Activated CD8-positive, alpha-beta memory T cell treated with anti-CD3 and anti-CD28 coated beads for 36 hours (primary cell): ENCODE measurements around the gene GTF2F2. TPM values are rescaled to one million over a fixed set of nuclear protein-coding genes. Genes with fewer than 3 reads are reported as not detected.
"Not testable (repeated sequence)": the region's sequence is repeated elsewhere in the genome, so short reads cannot be mapped to it uniquely, and the experiment has no call there.

Experiments used
- CTCF ChIA-PET: fragments of 350-600 bp; sonication (Branson Sonifier 250); formaldehyde crosslinking; loops from one replicate; lab custom pipeline; 2021; ENCODE audit warnings: antibody characterized with exemption; lab: Charles Lee
- POLR2A ChIA-PET: fragments of 350-600 bp; sonication (Branson Sonifier 250); formaldehyde crosslinking; loops from one replicate; lab custom pipeline; 2021; ENCODE audit warnings: antibody characterized with exemption; lab: Charles Lee
- total RNA-seq, 2 experiments: library from RNA; stranded (reverse); gene quantifications; one replicate each; pipeline ENCODE4 v1.2.3, GENCODE V29; 2021

Gene GTF2F2
- total RNA-seq, 2 experiments from 2014 or later = 29.2 to 29.4 TPM

- CTCF ChIA-PET = interaction anchor here (0.7 kb wide), 1 partner anchor 12 kb away, joined by 3 read pairs; no protein-coding TSS in a partner anchor
- POLR2A ChIA-PET = no interaction called here
These were observed 107.7 kb downstream of the GTF2F2 start for GRCh38 chr13:45228002-45228401.

- ChIA-PET CTCF (interaction anchor here (0.7 kb wide), 2 partner anchors 28 to 267 kb away, joined by 3 read pairs; no protein-coding TSS in a partner anchor), POLR2A (no interaction called here)
These were observed 108.9 kb downstream of the GTF2F2 start for GRCh38 chr13:45229172-45229571.

- POLR2A ChIA-PET = no interaction called here
- CTCF ChIA-PET = no interaction called here
These were observed 111.0 kb downstream of the GTF2F2 start for GRCh38 chr13:45231305-45231704.

- POLR2A ChIA-PET = no interaction called here
- CTCF ChIA-PET = no interaction called here
These were observed 111.4 kb downstream of the GTF2F2 start for GRCh38 chr13:45231722-45232121.

DNA sequence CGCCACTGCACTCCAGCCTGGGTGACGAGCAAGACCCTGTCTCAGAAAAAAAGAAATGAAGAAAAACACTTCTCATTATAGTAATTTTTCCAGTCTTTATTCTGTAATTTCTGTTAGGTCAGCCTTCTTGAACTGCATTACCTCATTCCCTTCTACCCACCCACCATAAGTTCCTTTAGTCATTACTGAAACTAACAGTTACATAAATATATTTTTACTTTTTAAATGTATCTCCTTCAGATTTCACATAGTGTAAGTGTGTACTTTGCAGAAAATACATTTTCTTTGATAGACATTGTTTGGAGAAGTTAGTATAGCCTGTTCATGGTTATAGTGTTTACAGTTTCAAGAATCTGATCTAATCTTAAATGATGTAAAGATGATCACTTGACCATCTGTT, 112.3 kb downstream of the GTF2F2 start:
- ChIA-PET CTCF (no interaction called here), POLR2A (no interaction called here)

DNA sequence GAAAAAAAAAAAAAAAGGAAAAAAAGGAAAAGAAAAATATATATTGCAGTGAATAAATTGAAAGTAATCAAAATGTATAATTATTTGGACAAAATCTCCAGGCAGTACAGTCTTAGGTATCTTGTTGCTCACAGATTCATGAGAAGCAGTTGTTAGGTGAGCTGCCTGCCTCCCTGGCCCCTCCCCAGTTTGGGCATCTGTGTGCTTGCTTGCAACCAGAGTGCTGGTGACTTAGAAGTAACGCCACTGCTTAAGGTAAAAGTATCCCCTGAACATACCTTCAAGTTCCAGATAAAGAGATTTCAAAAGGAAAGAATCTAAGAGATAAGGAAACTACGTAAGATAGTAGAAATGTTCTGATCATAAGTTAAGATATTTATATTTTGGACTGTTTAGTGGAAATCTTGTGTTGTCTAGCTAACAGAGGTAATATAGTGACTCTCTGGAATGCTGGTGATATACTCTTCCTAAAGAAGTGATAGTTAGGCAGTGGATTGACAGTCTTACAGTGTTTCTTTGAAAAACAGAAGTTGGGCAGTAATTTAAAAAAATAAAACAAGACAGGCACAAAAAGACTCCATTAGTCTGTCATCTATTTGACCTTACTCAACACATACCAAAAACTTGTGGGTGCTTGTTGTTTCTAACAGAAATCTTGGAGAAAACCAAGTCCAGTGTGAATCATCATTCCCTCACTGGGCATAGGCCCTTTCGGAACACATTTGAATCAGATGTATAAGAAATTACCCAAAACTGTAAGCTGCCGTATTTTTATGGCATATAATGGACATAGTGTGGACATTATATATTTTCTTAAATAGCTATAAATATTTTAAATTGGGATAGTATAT, 118.9 kb downstream of the GTF2F2 start:
- CTCF ChIA-PET = interaction anchor here (0.6 to 0.7 kb wide), 4 partner anchors 11 to 1675 kb away, joined by 3 to 6 read pairs (median 4); no protein-coding TSS in a partner anchor

GRCh38 chr13:45240143-45240542, 119.8 kb downstream of the GTF2F2 start:
- CTCF ChIA-PET = interaction anchor here (0.6 to 0.7 kb wide), 5 partner anchors 12 to 1674 kb away, joined by 3 to 6 read pairs (median 4); no protein-coding TSS in a partner anchor
- POLR2A ChIA-PET = no interaction called here

More for the DNA sequence above, 118.9 kb downstream of the GTF2F2 start:
- POLR2A ChIA-PET = no interaction called here

- POLR2A ChIA-PET = no interaction called here
- CTCF ChIA-PET = no interaction called here
These were observed 121.8 kb downstream of the GTF2F2 start for GRCh38 chr13:45242070-45242469.

DNA sequence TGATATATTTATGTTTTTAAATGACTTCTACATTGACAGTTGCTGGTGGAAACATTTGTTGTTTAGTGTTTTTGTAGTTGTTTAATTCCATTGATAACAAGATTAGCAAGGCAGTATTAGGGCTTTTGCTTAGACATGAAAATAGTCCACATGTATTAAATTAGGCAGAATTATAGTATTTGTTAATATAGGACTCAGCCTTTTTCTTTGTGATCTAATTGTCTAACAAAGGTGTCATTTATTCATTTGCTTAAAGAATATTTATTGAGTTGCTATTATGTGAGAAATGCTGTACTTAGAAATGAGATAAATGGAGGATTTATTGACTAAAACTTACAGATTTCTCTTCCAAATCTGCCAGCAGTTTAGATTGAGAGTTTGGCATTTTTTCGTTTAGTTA, 122.2 kb downstream of the GTF2F2 start:
- POLR2A ChIA-PET = no interaction called here

GRCh38 chr13:45243077-45243476, 122.8 kb downstream of the GTF2F2 start:
- ChIA-PET POLR2A (no interaction called here), CTCF (no interaction called here)

More for the DNA sequence above, 122.2 kb downstream of the GTF2F2 start:
- CTCF ChIA-PET = no interaction called here

DNA sequence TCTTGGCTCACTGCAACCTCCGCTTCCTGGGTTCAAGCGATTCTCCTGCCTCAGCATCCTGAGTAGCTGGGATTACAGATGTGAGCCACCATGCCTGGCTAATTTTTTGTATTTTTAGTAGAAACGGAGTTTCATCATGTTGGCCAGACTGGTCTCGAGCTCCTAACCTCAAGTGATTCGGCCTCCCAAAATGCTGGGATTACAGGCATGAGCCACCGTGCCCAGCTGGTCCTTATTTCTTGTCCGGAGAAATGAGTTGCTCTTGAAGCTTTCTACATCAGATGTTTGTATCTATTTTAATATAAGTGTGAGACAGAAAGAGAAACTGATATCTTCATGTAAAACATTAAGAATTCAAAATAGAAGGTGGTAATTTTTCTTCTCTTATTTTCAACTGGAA, 124.4 kb downstream of the GTF2F2 start:
- POLR2A ChIA-PET = interaction anchor here (0.7 kb wide), 1 partner anchor 22 kb away, joined by 4 read pairs; no protein-coding TSS in a partner anchor
- CTCF ChIA-PET = not testable (repeated sequence)

DNA sequence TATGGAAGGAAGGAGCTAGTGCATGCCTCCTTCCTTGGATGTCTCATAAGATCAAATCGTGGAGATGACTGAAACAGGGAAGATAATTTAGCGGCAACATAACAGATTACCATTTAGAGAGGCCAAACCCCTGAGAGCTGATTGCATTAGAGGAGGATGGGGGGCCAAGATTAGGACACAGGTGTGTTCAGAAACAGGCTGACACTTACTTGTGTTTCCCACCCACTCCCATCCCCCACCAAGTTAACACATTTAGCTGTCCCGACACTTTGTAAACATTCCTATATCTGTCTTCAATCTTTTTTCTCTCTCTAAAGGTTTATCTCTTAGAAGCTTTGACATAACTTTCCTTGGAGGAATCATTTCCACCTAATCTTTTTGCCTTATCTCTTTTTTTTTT, 129.4 kb downstream of the GTF2F2 start:
- CTCF ChIA-PET = no interaction called here

DNA sequence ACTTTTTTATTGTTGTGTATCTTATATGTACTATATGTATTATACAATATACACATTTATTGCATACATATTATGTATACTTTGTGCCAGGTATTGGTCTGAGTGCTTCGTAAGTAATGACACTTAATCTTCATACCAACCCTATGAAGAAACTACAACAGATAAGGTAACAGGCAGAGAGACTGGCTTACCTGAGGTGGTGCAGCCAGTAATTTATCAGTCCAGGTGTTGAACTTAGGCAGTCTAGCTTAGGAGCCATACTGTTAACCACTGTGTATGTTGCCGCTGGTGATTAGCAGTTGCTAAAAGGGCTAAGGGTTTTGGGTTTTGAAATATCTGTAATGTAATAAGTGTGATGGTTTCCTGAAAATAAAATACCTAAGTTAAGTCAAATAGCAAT, 134.1 kb downstream of the GTF2F2 start:
- ChIA-PET CTCF (no interaction called here), POLR2A (no interaction called here)

More for the DNA sequence above, 129.4 kb downstream of the GTF2F2 start:
- POLR2A ChIA-PET = no interaction called here

DNA sequence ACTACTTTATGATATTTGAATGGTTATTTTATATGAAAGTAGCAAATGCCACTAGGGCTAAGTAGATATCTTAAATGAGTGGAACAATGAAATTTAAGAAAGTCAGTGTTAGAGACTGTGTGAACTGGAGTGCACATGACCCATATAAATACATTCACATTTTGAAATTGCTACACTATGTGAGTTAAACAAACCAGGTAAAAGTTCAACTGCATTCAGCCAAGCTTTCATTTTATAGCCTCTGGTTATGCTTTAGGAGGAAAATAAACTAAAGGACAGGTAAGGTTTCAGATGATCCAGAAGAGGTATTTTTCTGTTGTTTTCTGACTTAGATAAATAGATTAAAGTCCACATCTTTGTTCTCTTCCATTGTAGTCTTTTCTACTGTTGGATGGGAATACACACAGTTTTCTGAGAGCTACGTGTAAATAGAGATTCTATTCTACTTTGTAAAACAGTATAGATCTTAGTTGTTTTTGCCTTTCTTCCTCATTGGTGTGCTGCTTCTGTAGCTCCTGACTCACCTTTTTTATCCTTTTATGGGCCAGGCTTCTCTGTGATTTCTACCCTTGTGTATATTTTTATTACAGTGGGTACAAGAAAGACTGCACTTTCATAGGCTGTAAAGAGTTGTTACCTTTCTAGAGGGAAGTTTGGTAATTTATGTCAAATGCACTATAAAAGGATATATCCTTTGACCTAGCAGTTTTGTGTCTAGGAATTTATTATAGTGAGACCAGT, 135.1 kb downstream of the GTF2F2 start:
- POLR2A ChIA-PET = no interaction called here

DNA sequence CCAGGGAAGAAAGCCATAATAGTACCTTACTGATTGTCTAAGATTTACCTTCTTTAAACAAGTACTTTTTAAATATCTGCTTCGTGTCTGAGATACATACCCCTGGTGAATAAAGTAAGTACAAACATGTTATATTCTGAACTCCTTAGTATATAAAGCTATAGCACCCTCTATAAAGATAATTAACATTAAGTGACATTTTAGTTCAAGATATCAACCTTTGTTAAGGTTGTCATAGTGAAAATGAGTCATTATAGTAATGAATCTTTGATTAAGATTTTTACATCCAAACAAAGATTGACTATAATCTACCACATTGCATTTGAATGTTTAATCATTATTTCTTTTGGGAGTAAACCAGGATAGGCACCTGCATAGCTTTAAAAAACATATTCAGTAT, 135.9 kb downstream of the GTF2F2 start:
- ChIA-PET CTCF (interaction anchor here (0.7 to 1.7 kb wide), 2 partner anchors 10 to 158 kb away, joined by 3 to 4 read pairs; no protein-coding TSS in a partner anchor), POLR2A (no interaction called here)

More for the DNA sequence above, 135.1 kb downstream of the GTF2F2 start:
- CTCF ChIA-PET = interaction anchor here (1.7 kb wide), 1 partner anchor 9 kb away, joined by 4 read pairs; no protein-coding TSS in a partner anchor

- ChIA-PET CTCF (interaction anchor here (0.5 kb wide), 1 partner anchor 29 kb away, joined by 3 read pairs; no protein-coding TSS in a partner anchor), POLR2A (interaction anchor here (0.6 kb wide), 1 partner anchor 79 kb away, joined by 3 read pairs; no protein-coding TSS in a partner anchor)
These were observed 137.5 kb downstream of the GTF2F2 start for GRCh38 chr13:45257638-45258333.

- POLR2A ChIA-PET = interaction anchor here (0.6 kb wide), 1 partner anchor 79 kb away, joined by 3 read pairs; no protein-coding TSS in a partner anchor
- CTCF ChIA-PET = no interaction called here
These were observed 138.0 kb downstream of the GTF2F2 start for GRCh38 chr13:45258334-45258675.

DNA sequence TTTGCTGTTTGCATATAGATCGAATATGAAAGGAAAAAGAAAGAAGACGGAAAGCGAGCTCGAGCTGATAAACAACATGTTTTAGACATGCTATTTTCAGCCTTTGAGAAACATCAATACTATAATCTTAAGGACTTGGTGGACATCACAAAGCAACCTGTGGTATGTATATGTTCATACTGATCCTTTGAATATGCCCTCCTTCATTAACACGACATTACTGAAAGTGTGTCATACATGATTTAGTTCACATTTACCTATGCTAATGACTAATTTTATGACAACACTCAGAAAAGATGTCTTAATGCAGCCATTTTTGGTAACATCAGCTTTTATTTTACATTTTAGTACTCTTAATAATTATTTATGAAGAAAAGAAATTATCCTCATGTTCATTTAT, 146.9 kb downstream of the GTF2F2 start:
- CTCF ChIA-PET = no interaction called here

GRCh38 chr13:45269204-45269603, 148.9 kb downstream of the GTF2F2 start:
- POLR2A ChIA-PET = no interaction called here

More for the DNA sequence above, 146.9 kb downstream of the GTF2F2 start:
- POLR2A ChIA-PET = no interaction called here

More at GRCh38 chr13:45269204-45269603, 148.9 kb downstream of the GTF2F2 start:
- CTCF ChIA-PET = interaction anchor here (0.6 to 1.4 kb wide), 2 partner anchors 181 to 222 kb away, joined by 4 to 6 read pairs; no protein-coding TSS in a partner anchor
